Measurements from ENCODE around the gene CBX4. TPM values are rescaled to one million over a fixed set of nuclear protein-coding genes. Genes with fewer than 3 reads are reported as not detected.

Gene CBX4
- total and polyA plus RNA-seq, 2 donors (not counting 1 experiment from before 2014, with no cell fraction given) = 5.4 to 13.4 TPM

GRCh38 chr17:79838522-79839274 lies 542 bp downstream of the CBX4 start:
- Histone ChIP-seq H4K20me1 (ENCODE audit: control insufficient read depth, extremely low read depth, insufficient read depth, low read length) (no peaks in the 10 kb centered on the region), H3K9me3 (ENCODE audit: control insufficient read depth, insufficient read depth, low read depth, low read length) (no peaks in the 10 kb centered on the region), H2AFZ (ENCODE audit: low read length) (peak overlapping the region; percentile 10), H3K79me2 (ENCODE audit: control insufficient read depth, insufficient read depth, low read length) (peaks cover 13% of the 10 kb centered on the region), H3K4me3 (replicated peaks in 1 of 4; ENCODE audit: control extremely low read depth in 1 of 4, insufficient read depth in 1 of 4, low read depth in 3 of 4, low read length in 4 of 4) (peak overlapping the region; percentile 74 to 91 (median 80)), H3K9ac (ENCODE audit: insufficient read depth, low read length) (peak overlapping the region; percentile 55), H3K27me3 (ENCODE audit: control insufficient read depth, insufficient read depth, low read length) (peaks cover 34% of the 10 kb centered on the region), H3K36me3 (ENCODE audit: control insufficient read depth, insufficient read depth, low read length) (peaks cover 16% of the 10 kb centered on the region), H3K4me2 (ENCODE audit: extremely low read depth, insufficient read depth, low read length) (peak overlapping the region; percentile 99), H3K27ac (ENCODE audit: insufficient read depth, low read length) (peak overlapping the region; percentile 67), H3K4me1 (ENCODE audit: control insufficient read depth, extremely low read depth, insufficient read depth, low read length) (peaks cover 15% of the 10 kb centered on the region)
- peak; percentile 61 to 66 for DNase-seq (ENCODE audit: low read depth in 2 of 2)
- no peak for TF ChIP-seq CTCF (conservative IDR thresholded peaks at IDR 0.05 in 1 of 2, IDR thresholded peaks at IDR 0.05 in 1 of 2; ENCODE audit: low read depth in 1 of 2, low read length in 2 of 2)
- TF ChIP-seq EZH2 (IDR thresholded peaks at IDR 0.05; ENCODE audit: low read length, missing control alignments) = no peak

- Histone ChIP-seq H3K4me3 (replicated peaks in 1 of 4; ENCODE audit: control extremely low read depth in 1 of 4, insufficient read depth in 1 of 4, low read depth in 3 of 4, low read length in 4 of 4) (peak overlapping the region; percentile 74 to 91 (median 80)), H3K4me2 (ENCODE audit: extremely low read depth, insufficient read depth, low read length) (peak overlapping the region; percentile 99), H3K27me3 (ENCODE audit: control insufficient read depth, insufficient read depth, low read length) (peaks cover 30% of the 10 kb centered on the region), H4K20me1 (ENCODE audit: control insufficient read depth, extremely low read depth, insufficient read depth, low read length) (no peaks in the 10 kb centered on the region), H3K36me3 (ENCODE audit: control insufficient read depth, insufficient read depth, low read length) (peaks cover 18% of the 10 kb centered on the region), H3K9ac (ENCODE audit: insufficient read depth, low read length) (peak overlapping the region; percentile 49), H3K4me1 (ENCODE audit: control insufficient read depth, extremely low read depth, insufficient read depth, low read length) (peaks cover 13% of the 10 kb centered on the region), H3K79me2 (ENCODE audit: control insufficient read depth, insufficient read depth, low read length) (peaks cover 13% of the 10 kb centered on the region), H3K9me3 (ENCODE audit: control insufficient read depth, insufficient read depth, low read depth, low read length) (no peaks in the 10 kb centered on the region), H2AFZ (ENCODE audit: low read length) (no peak overlapping the region), H3K27ac (ENCODE audit: insufficient read depth, low read length) (peak overlapping the region; percentile 67)
- TF ChIP-seq CTCF (conservative IDR thresholded peaks at IDR 0.05 in 1 of 2, IDR thresholded peaks at IDR 0.05 in 1 of 2; ENCODE audit: low read depth in 1 of 2, low read length in 2 of 2) = no peak
- TF ChIP-seq EZH2 (IDR thresholded peaks at IDR 0.05; ENCODE audit: low read length, missing control alignments) = no peak
- no peak for DNase-seq (ENCODE audit: low read depth in 2 of 2)
Observed at GRCh38 chr17:79837888-79838521, 1.2 kb downstream of the CBX4 start.

All from fibroblast of lung (primary cell).